ENCODE measurements around the gene MSRB3. TPM values are rescaled to one million over a fixed set of nuclear protein-coding genes. Genes with fewer than 3 reads are reported as not detected.

Gene MSRB3
- total and polyA plus RNA-seq, 2 of the 8 experiments (the other 6 are each of a cell fraction or from before 2014, with no cell fraction given), result 0.32 to 1.2 TPM

GRCh38 chr12:65313719-65314317, 35.3 kb downstream of the MSRB3 start:
- CTCF ChIA-PET (ENCODE audit: partially characterized antibody), result interaction anchor here (0.8 to 1.5 kb wide), 5 partner anchors 8 to 771 kb away, joined by 3 to 5 read pairs (median 4); no protein-coding TSS in a partner anchor
- Histone ChIP-seq H3K4me1 (replicated peaks in 1 of 4; ENCODE audit: control insufficient read depth in 3 of 4, insufficient read depth in 4 of 4, low read length in 3 of 4) (no peaks in the 10 kb centered on the region; a peak in 1 of 7 replicates), H3K79me1 (ENCODE audit: low read depth, low read length) (no peaks in the 10 kb centered on the region), H3K23ac (ENCODE audit: insufficient read length) (no peak overlapping the region), H4K91ac (replicated peaks; ENCODE audit: insufficient read length, low read length) (no peak overlapping the region), H4K8ac (ENCODE audit: extremely low read depth, insufficient read depth, low read length) (no peak overlapping the region), H2AFZ (ENCODE audit: low read length) (no peak overlapping the region), H3K14ac (ENCODE audit: insufficient read length) (no peak overlapping the region), H3K56ac (replicated peaks; ENCODE audit: insufficient read length, low read depth, low read length) (no peak overlapping the region), H2BK15ac (ENCODE audit: low read length) (no peak overlapping the region), H2BK20ac (ENCODE audit: low read length) (no peak overlapping the region), H3K18ac (ENCODE audit: extremely low read depth, low read length) (no peak overlapping the region), H2AK5ac (ENCODE audit: low read depth, low read length) (no peak overlapping the region), H3K4me2 (ENCODE audit: insufficient read depth in 1 of 2, low read depth in 2 of 2, low read length in 2 of 2) (no peak overlapping the region), H3K79me2 (ENCODE audit: control insufficient read depth in 1 of 2, insufficient read depth in 2 of 2, low read length in 2 of 2) (no peaks in the 10 kb centered on the region), H3K27ac (ENCODE audit: low read depth, low read length) (no peak overlapping the region), H3K4ac (replicated peaks; ENCODE audit: insufficient read length, low read depth, low read length) (no peak overlapping the region), H4K5ac (ENCODE audit: insufficient read length, low read depth, low read length) (no peak overlapping the region), H4K20me1 (replicated peaks in 1 of 2; ENCODE audit: control insufficient read depth in 1 of 2, insufficient read depth in 2 of 2, low read length in 2 of 2) (no peaks in the 10 kb centered on the region), H3K36me3 (ENCODE audit: control insufficient read depth in 2 of 4, insufficient read depth in 4 of 4, low read length in 3 of 4) (no peaks in the 10 kb centered on the region), H3K27me3 (replicated peaks in 1 of 4; ENCODE audit: control insufficient read depth in 3 of 4, extremely low read depth in 1 of 4, insufficient read depth in 3 of 4, low read length in 3 of 4) (no peaks in the 10 kb centered on the region), H2BK12ac (ENCODE audit: low read depth, low read length) (no peak overlapping the region), H2BK120ac (replicated peaks; ENCODE audit: low read depth, low read length) (no peak overlapping the region), H2BK5ac (ENCODE audit: low read depth, low read length) (no peak overlapping the region), H3K9me3 (ENCODE audit: insufficient read depth in 2 of 2, low read depth in 1 of 2, low read length in 1 of 2) (no peaks in the 10 kb centered on the region), H3K9ac (replicated peaks in 1 of 4; ENCODE audit: extremely low read depth in 1 of 4, low read depth in 3 of 4, low read length in 3 of 4) (no peak overlapping the region), H3K4me3 (ENCODE audit: extremely low read depth in 1 of 4, insufficient read depth in 2 of 4, low read depth in 3 of 4, low read length in 4 of 4) (no peak overlapping the region), H3K23me2 (ENCODE audit: low read depth, low read length) (no peaks in the 10 kb centered on the region)
- POLR2A ChIA-PET (ENCODE audit: partially characterized antibody), result no interaction called here
- FAIRE-seq (peak; percentile 7), DNase-seq (ENCODE audit: low read depth in 1 of 2, low spot score in 2 of 2) (no peak)
- WGBS, 2 experiments (ENCODE audit: extremely low coverage in 1 of 2, insufficient coverage in 1 of 2, insufficient read length in 1 of 2, insufficient replicate concordance in 2 of 2, low coverage in 1 of 2, low lambda C conversion rate in 2 of 2, missing lambda C conversion rate in 1 of 2), result 87% methylated on average over 2 of the region's 2 CpGs; no CpG with 5 or more reads in 1 of the 2 experiments
- TF ChIP-seq CTCF (IDR thresholded peaks at IDR 0.05; ENCODE audit: control extremely low read depth in 1 of 3, insufficient read depth in 1 of 3, low read depth in 1 of 3, low read length in 3 of 3) (peak in 1 of 3 experiments; percentile 6; a peak in 2 of 4 replicates), KDM1A (IDR thresholded peaks at IDR 0.05; ENCODE audit: borderline replicate concordance, low read length) (no peak), NANOG (IDR thresholded peaks at IDR 0.05; ENCODE audit: insufficient read depth, low read depth, low read length, poor library complexity, severe bottlenecking) (no peak), FOSL1 (IDR thresholded peaks at IDR 0.05; ENCODE audit: insufficient read depth, low read depth, low read length) (no peak), RXRA (IDR thresholded peaks at IDR 0.05; ENCODE audit: insufficient read depth, low read depth, low read length) (no peak), SUZ12 (IDR thresholded peaks at IDR 0.05; ENCODE audit: low read length) (no peak), POLR2AphosphoS5 (IDR thresholded peaks at IDR 0.05; ENCODE audit: low read depth, low read length) (no peak), TEAD4 (IDR thresholded peaks at IDR 0.05; ENCODE audit: low read depth, low read length) (no peak), SIX5 (IDR thresholded peaks at IDR 0.05; ENCODE audit: low read depth, low read length) (no peak), SP2 (IDR thresholded peaks at IDR 0.05; ENCODE audit: low read length) (no peak)
